Ovary (tissue), 9 donors: ENCODE measurements around the gene ANXA9. TPM values are rescaled to one million over a fixed set of nuclear protein-coding genes. Genes with fewer than 3 reads are reported as not detected.

Experiments
- DNase-seq, 5 donors: peaks; one replicate each; pipeline ENCODE4 v3.0.0-alpha.2; 2019 to 2020
- H3K27ac ChIP-seq, 2 donors: fragments of 200-600 bp; one replicate each; pipeline versions ENCODE4 v1.5.1 to v1.8.0; 2019 to 2022
- H3K27me3 ChIP-seq: fragments of 200-600 bp; one replicate; pipeline ENCODE4 v1.8.0; 2022
- H3K36me3 ChIP-seq: fragments of 200-600 bp; sonication (generic); one replicate; pipeline ENCODE4 v1.5.1; 2019
- H3K4me1 ChIP-seq: one replicate; pipeline ENCODE4 v1.8.1; 2013; ENCODE audit warnings: mild to moderate bottlenecking, moderate library complexity; ENCODE audit not compliant: insufficient read depth
- H3K4me3 ChIP-seq: fragments of 200-600 bp; sonication (generic); one replicate; pipeline ENCODE4 v1.5.1; 2017
- H3K9me3 ChIP-seq, 2 donors: fragments of 200-600 bp in 1 of 2; sonication (generic) in 1 of 2; one replicate each; pipeline versions ENCODE4 v1.5.1 to v1.8.1; 2013 to 2019; ENCODE audit warnings: mild to moderate bottlenecking in 1 of 2, moderate library complexity in 1 of 2
- CTCF ChIP-seq, 3 donors: fragments of 450-650 bp in 2 of 3; fragments of 200-600 bp in 1 of 3; IDR thresholded peaks; one replicate each; pipeline versions ENCODE4 v1.5.1 to v1.8.0; 2016 to 2022; ENCODE audit warnings: antibody characterized with exemption in 3 of 3, mild to moderate bottlenecking in 1 of 3
- EP300 ChIP-seq: sonication (generic); formaldehyde crosslinking; IDR thresholded peaks from one replicate; pipeline ENCODE4 v1.6.1; 2017; ENCODE audit warnings: antibody characterized with exemption
- POLR2A ChIP-seq: fragments of 450-650 bp; IDR thresholded peaks from one replicate; pipeline ENCODE4 v1.6.1; 2017; ENCODE audit warnings: antibody characterized with exemption, mild to moderate bottlenecking, moderate library complexity
- WGBS, 3 donors: extraction: QIAGEN DNeasy Blood & Tissue Kit in 1 of 3; methylation state at CpG; one replicate each; pipeline versions ENCODE4 v1.1.5 to v1.1.7; 2013 to 2017; 5-methylcytosine and 5-hydroxymethylcytosine counted together
- intact Hi-C, 4 donors: fragments of 100-400 bp; cut with DNase I; formaldehyde crosslinking; loops; one replicate each; pipeline versions ENCODE4 v1.11.0 to v1.15.1; 2022 to 2023
- polyA plus RNA-seq, 2 donors: library from polyadenylated mRNA; stranded (reverse); fragments of 200-250 nt in 1 of 2; fragments of 350-450 nt in 1 of 2; fragmentation: Illumina TruSeq in 1 of 2; extraction: RNeasy Lipid Tissue Mini Kit (QIAGEN cat#74804) in 1 of 2; gene quantifications; one replicate each; pipeline ENCODE4 v1.2.3, GENCODE V29; 2013 to 2014
- total RNA-seq, 7 donors: library from RNA; depleted of rRNA in 2 of 7; stranded (reverse); fragments of >200 nt in 2 of 7; fragmentation: NEBNext Ultra II Directional in 3 of 7; extraction: Animal tissue kit (Norgen Biotek cat#: 25700) in 3 of 7; gene quantifications; one replicate each; pipeline versions ENCODE4 v1.1.0 to v1.2.4, GENCODE V29; 2016 to 2023
- donor health status: DM: no; HTN: no; CAD: no; lungs with moderate emphysema.
- donor health status: DM: no; HTN: no; CAD: no.
- donor health status: Bipolar disorder and iron deficiency.
- donor health status: DM: yes; HTN: yes; CAD: no.
- donor health status: DM: no; HTN: no; CAD: no.
- donor health status: DM: yes; HTN: yes; CAD: no.

The ANXA9 gene
- total and polyA plus RNA-seq, 9 donors = 0.24 to 6.9 (median 0.79) TPM

- no peak for TF ChIP-seq EP300
- H3K4me3 ChIP-seq = no peak overlapping the region
- WGBS, 3 donors = 82 to 85% (median 83%) methylated on average over 14 of the region's 14 CpGs
- intact Hi-C loops = no loop called here
- no peak for DNase-seq
- no peak overlapping the region for H3K27ac ChIP-seq
- H3K9me3 ChIP-seq = no peaks in the 10 kb centered on the region
- H3K27me3 ChIP-seq = no peaks in the 10 kb centered on the region
- peaks cover 1% of the 10 kb centered on the region for H3K4me1 ChIP-seq
- H3K36me3 ChIP-seq = no peaks in the 10 kb centered on the region
These were observed 30.8 kb downstream of the ANXA9 start for GRCh38 chr1:151012684-151013471.

- no peak overlapping the region for H3K27ac ChIP-seq
- WGBS, 3 donors = 13 to 19% (median 15%) methylated on average over 2 of the region's 2 CpGs
- peaks cover 1% of the 10 kb centered on the region for H3K4me1 ChIP-seq
- TF ChIP-seq EP300 (no peak), CTCF (IDR thresholded peaks at IDR 0.05) (no peak), POLR2A (no peak)
- no peaks in the 10 kb centered on the region for H3K9me3 ChIP-seq
- no peaks in the 10 kb centered on the region for H3K36me3 ChIP-seq
- DNase-seq = peak in 1 of 5 donors; percentile 31
- H3K27me3 ChIP-seq = no peaks in the 10 kb centered on the region
- no peak overlapping the region for H3K4me3 ChIP-seq
- intact Hi-C loops = no loop called here
These were observed 31.4 kb downstream of the ANXA9 start for GRCh38 chr1:151013518-151013917.

- no peaks in the 10 kb centered on the region for H3K36me3 ChIP-seq
- 35 to 44% (median 39%) methylated on average over 6 of the region's 6 CpGs for WGBS, 3 donors
- intact Hi-C loops = loop anchor here in 2 of 4 donors (5.0 kb wide), 1 partner anchor 133 kb away; the partner anchor contains the start of gene TNFAIP8L2 (in 2 of the 2)
These were observed 42.6 kb downstream of the ANXA9 start for GRCh38 chr1:151024540-151025146.

GRCh38 chr1:151026460-151026859 is 44.4 kb downstream of the ANXA9 start:
- TF ChIP-seq POLR2A (no peak), EP300 (no peak), CTCF (IDR thresholded peaks at IDR 0.05) (no peak)
- no peaks in the 10 kb centered on the region for H3K27me3 ChIP-seq
- no peak for DNase-seq
- no peaks in the 10 kb centered on the region for H3K36me3 ChIP-seq
- H3K4me1 ChIP-seq = no peaks in the 10 kb centered on the region
- H3K9me3 ChIP-seq = no peaks in the 10 kb centered on the region
- no peak overlapping the region for H3K27ac ChIP-seq
- intact Hi-C loops = no loop called here
- H3K4me3 ChIP-seq = no peak overlapping the region

More at GRCh38 chr1:151024540-151025146, 42.6 kb downstream of the ANXA9 start:
- Histone ChIP-seq H3K27ac (no peak overlapping the region), H3K4me3 (no peak overlapping the region), H3K9me3 (no peaks in the 10 kb centered on the region), H3K4me1 (no peaks in the 10 kb centered on the region), H3K27me3 (no peaks in the 10 kb centered on the region)
- DNase-seq = peak; percentile 67 to 82 (median 81)
- peak in 2 of 3 donors; percentile 40 to 59 for TF ChIP-seq CTCF (IDR thresholded peaks at IDR 0.05)
- no peak for TF ChIP-seq POLR2A
- no peak for TF ChIP-seq EP300

GRCh38 chr1:151032164-151032563 is 50.1 kb downstream of the ANXA9 start:
- DNase-seq = no peak
- Histone ChIP-seq H3K9me3 (no peaks in the 10 kb centered on the region), H3K27me3 (no peaks in the 10 kb centered on the region), H3K36me3 (no peaks in the 10 kb centered on the region), H3K27ac (no peak overlapping the region), H3K4me1 (no peaks in the 10 kb centered on the region), H3K4me3 (no peak overlapping the region)
- WGBS, 3 donors = 95 to 98% (median 97%) methylated on average over 8 of the region's 8 CpGs
- intact Hi-C loops = no loop called here
- no peak for TF ChIP-seq POLR2A
- TF ChIP-seq CTCF (IDR thresholded peaks at IDR 0.05) = no peak
- no peak for TF ChIP-seq EP300
